Activated T-helper 17 cell treated with anti-CD3 and anti-CD28 coated beads, Interleukin-2, amount 50 U/mL, for 72 hours (primary cell): ENCODE results near the gene CYP26B1. TPM values are rescaled to one million over a fixed set of nuclear protein-coding genes. Genes with fewer than 3 reads are reported as not detected.
"Not testable (repeated sequence)": the region's sequence is repeated elsewhere in the genome, so short reads cannot be mapped to it uniquely, and the experiment has no call there.

Experiments used
- ATAC-seq: fragments of 150-1000 bp; cut with Tn5 transposase; replicated peaks from 2 replicates; pipeline ENCODE4 v1.10.0; 2021; ENCODE audit warnings: mild to moderate bottlenecking, moderate library complexity
- H3K27ac Mint-ChIP-seq: one replicate; pipeline ENCODE4 v1.8.0; 2022; ENCODE audit warnings: mixed read lengths
- H3K27me3 Mint-ChIP-seq: one replicate; pipeline ENCODE4 v1.8.0; 2022; ENCODE audit warnings: mixed read lengths
- H3K36me3 Mint-ChIP-seq: one replicate; pipeline ENCODE4 v1.8.0; 2022; ENCODE audit warnings: low read depth, mild to moderate bottlenecking, mixed read lengths
- H3K4me1 Mint-ChIP-seq: one replicate; pipeline ENCODE4 v1.8.0; 2022; ENCODE audit warnings: mixed read lengths
- H3K4me3 Mint-ChIP-seq: one replicate; pipeline ENCODE4 v1.8.0; 2022; ENCODE audit warnings: mild to moderate bottlenecking, mixed read lengths
- H3K9me3 Mint-ChIP-seq: one replicate; pipeline ENCODE4 v1.8.0; 2022; ENCODE audit warnings: mixed read lengths
- total RNA-seq, 2 donors: library from RNA; stranded (reverse); gene quantifications; one replicate each; pipeline ENCODE4 v1.2.3, GENCODE V29; 2022

Gene CYP26B1
- total RNA-seq, 2 donors from 2014 or later: 0.05 TPM; not detected in 1

GRCh38 chr2:72103690-72104089 lies 44.0 kb downstream of the CYP26B1 start:
- no peak for ATAC-seq
- Mint-ChIP-seq H3K4me3 (no peak overlapping the region), H3K36me3 (no peaks in the 10 kb centered on the region), H3K9me3 (no peaks in the 10 kb centered on the region), H3K27ac (no peak overlapping the region), H3K4me1 (no peaks in the 10 kb centered on the region), H3K27me3 (peaks cover 40% of the 10 kb centered on the region)

- no peaks in the 10 kb centered on the region for H3K9me3 Mint-ChIP-seq
- H3K27me3 Mint-ChIP-seq: peaks cover 39% of the 10 kb centered on the region
- ATAC-seq: no peak
- H3K36me3 Mint-ChIP-seq: no peaks in the 10 kb centered on the region
- no peaks in the 10 kb centered on the region for H3K4me1 Mint-ChIP-seq
- H3K4me3 Mint-ChIP-seq: no peak overlapping the region
- no peak overlapping the region for H3K27ac Mint-ChIP-seq
Measured at GRCh38 chr2:72103161-72103560, 44.5 kb downstream of the CYP26B1 start.

GRCh38 chr2:72098935-72099334 lies 48.7 kb downstream of the CYP26B1 start:
- Mint-ChIP-seq H3K4me3 (no peak overlapping the region), H3K4me1 (no peaks in the 10 kb centered on the region), H3K27me3 (peaks cover 23% of the 10 kb centered on the region), H3K9me3 (no peaks in the 10 kb centered on the region), H3K36me3 (no peaks in the 10 kb centered on the region), H3K27ac (no peak overlapping the region)
- ATAC-seq: no peak

DNA sequence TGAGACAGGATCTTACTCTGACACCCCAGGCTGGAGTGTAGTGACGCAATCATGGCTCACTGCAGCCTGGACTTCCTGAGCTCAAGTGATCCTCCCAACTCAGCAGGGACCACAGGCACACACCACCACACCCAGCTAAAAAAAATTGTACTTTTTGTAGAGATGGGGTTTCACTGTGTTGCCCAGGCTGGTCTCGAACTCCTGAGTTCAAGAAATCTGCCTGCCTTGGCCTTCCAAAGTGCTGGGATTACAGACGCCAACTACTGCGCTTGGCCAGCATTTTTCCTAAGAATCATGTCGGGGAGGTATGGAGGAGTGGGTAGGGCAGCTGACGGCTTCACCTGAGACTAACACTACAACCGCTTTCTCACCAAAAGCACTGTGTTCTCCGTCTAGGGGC lies 50.4 kb downstream of the CYP26B1 start:
- no peaks in the 10 kb centered on the region for H3K4me1 Mint-ChIP-seq
- H3K9me3 Mint-ChIP-seq: no peaks in the 10 kb centered on the region
- H3K27me3 Mint-ChIP-seq: peaks cover 16% of the 10 kb centered on the region
- no peak overlapping the region for H3K27ac Mint-ChIP-seq
- H3K4me3 Mint-ChIP-seq: no peak overlapping the region
- no peaks in the 10 kb centered on the region for H3K36me3 Mint-ChIP-seq
- no peak for ATAC-seq

DNA sequence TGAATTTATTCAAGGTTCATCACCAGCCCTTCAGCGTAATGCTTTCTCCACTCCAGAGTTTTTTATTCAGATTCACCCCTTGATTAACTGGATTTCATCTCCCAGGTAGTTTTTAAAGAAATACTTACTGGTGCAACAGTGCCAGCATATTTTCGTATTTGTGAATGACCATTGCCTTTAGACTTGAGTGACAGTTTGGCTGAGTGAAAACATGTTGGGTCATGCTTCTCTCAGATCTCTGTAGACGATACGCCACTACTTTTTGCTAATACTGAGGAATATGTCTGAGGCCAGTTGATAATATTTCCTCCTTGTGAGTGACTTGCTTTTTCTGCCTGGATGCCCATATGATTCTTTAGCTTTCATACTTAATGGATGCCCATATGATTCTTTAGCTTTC lies 51.5 kb downstream of the CYP26B1 start:
- Mint-ChIP-seq H3K27me3 (peaks cover 16% of the 10 kb centered on the region), H3K27ac (no peak overlapping the region), H3K4me1 (no peaks in the 10 kb centered on the region), H3K36me3 (no peaks in the 10 kb centered on the region), H3K9me3 (no peaks in the 10 kb centered on the region), H3K4me3 (no peak overlapping the region)
- ATAC-seq: no peak

- no peaks in the 10 kb centered on the region for H3K36me3 Mint-ChIP-seq
- no peak overlapping the region for H3K4me3 Mint-ChIP-seq
- peaks cover 16% of the 10 kb centered on the region for H3K27me3 Mint-ChIP-seq
- no peak overlapping the region for H3K27ac Mint-ChIP-seq
- peaks cover 2% of the 10 kb centered on the region for H3K4me1 Mint-ChIP-seq
- peaks cover 3% of the 10 kb centered on the region for H3K9me3 Mint-ChIP-seq
- no peak for ATAC-seq
Measured at GRCh38 chr2:72095364-72095763, 52.3 kb downstream of the CYP26B1 start.

- Mint-ChIP-seq H3K36me3 (no peaks in the 10 kb centered on the region), H3K4me1 (peaks cover 4% of the 10 kb centered on the region), H3K9me3 (peaks cover 5% of the 10 kb centered on the region), H3K27me3 (peaks cover 13% of the 10 kb centered on the region), H3K4me3 (no peak overlapping the region), H3K27ac (no peak overlapping the region)
- ATAC-seq: no peak
Measured at GRCh38 chr2:72094701-72095100, 53.0 kb downstream of the CYP26B1 start.

DNA sequence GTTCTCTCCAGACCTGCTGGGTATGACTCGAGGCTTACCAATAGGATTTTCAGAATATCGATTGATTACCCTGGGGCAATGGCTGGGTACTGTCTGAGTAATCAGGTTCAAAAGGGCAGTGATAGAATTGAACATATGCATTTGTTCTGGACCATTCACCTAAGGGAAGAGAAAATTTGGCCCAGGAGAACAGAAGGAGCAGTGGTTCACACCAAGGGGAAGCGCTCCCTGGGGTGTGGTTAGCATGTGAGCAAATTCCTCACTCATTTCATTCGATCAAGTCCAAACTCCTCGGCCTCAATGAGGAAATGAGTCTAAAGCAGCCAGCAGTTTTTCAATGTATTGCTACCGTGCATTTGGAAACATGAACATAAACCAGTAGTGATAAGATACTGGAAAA lies 55.6 kb downstream of the CYP26B1 start:
- no peak for ATAC-seq
- H3K27me3 Mint-ChIP-seq: peaks cover 4% of the 10 kb centered on the region
- H3K27ac Mint-ChIP-seq: no peak overlapping the region
- peaks cover 4% of the 10 kb centered on the region for H3K4me1 Mint-ChIP-seq
- no peak overlapping the region for H3K4me3 Mint-ChIP-seq
- H3K9me3 Mint-ChIP-seq: peaks cover 5% of the 10 kb centered on the region
- H3K36me3 Mint-ChIP-seq: no peaks in the 10 kb centered on the region

DNA sequence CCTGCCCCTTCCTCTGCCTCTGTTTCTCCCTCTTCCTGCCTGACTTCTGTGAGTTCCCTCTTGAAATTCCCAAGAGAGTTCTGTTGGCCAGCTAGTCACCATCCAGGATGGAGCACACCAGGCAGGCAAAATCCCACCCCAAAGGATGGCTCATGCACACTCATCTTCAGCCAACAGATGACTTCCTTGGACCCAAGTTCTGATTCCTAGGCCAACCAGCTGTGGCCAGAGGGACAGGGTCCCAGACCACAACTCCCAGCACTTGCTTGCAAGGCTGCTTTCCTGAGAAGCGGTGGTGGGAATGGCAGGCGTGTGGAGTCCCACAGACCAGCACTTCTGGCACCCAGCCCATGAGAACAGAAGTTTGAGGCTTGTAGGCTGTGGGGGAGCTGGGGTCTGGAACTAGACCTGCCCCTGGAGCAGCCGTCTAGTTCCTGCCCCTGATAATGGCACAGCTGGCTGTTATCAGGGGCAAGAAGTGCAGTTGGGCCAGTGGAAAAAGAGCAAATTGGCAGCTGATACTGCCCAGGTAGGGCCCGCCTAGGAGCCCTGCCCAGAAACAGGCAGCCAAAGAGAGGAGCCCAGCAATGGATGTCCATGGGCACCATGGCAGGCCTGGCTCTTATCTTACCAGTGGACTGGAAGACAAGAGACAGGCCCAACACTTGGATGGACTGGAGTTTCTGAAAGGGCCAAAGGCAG lies 56.7 kb downstream of the CYP26B1 start:
- Mint-ChIP-seq H3K27me3 (peaks cover 4% of the 10 kb centered on the region), H3K4me3 (no peak overlapping the region)
- no peak for ATAC-seq

DNA sequence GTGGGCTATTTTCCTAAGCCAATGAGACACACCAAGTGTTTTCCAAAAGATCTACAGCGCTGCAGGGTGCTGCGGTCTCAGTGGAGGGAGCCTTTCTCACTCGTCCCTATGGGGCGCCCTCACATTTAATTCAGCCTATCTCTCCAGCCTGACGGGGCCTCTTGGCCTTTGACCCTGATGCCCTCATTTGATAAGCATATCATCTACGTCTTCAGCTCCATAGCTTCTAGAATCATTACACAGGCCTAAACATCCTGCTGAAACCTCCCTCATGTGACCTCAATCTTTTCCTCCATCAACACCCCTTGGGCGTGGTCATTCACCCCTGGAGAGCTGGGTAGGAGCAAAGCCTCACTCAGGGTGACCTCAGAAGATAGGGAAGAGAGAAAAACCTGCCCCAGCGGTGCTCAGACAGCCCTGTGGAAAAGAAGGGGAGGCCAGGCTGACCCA lies 57.4 kb downstream of the CYP26B1 start:
- peaks cover 4% of the 10 kb centered on the region for H3K4me1 Mint-ChIP-seq
- no peak for ATAC-seq
- H3K27me3 Mint-ChIP-seq: peaks cover 4% of the 10 kb centered on the region
- H3K9me3 Mint-ChIP-seq: peaks cover 5% of the 10 kb centered on the region
- no peaks in the 10 kb centered on the region for H3K36me3 Mint-ChIP-seq
- no peak overlapping the region for H3K4me3 Mint-ChIP-seq
- no peak overlapping the region for H3K27ac Mint-ChIP-seq

More for the DNA sequence above, 56.7 kb downstream of the CYP26B1 start:
- Mint-ChIP-seq H3K4me1 (peaks cover 4% of the 10 kb centered on the region), H3K27ac (no peak overlapping the region), H3K36me3 (no peaks in the 10 kb centered on the region), H3K9me3 (peaks cover 5% of the 10 kb centered on the region)

GRCh38 chr2:72089537-72089936 lies 58.1 kb downstream of the CYP26B1 start:
- no peak for ATAC-seq
- Mint-ChIP-seq H3K36me3 (no peaks in the 10 kb centered on the region), H3K9me3 (peaks cover 5% of the 10 kb centered on the region), H3K4me1 (peaks cover 4% of the 10 kb centered on the region), H3K4me3 (no peak overlapping the region), H3K27me3 (peaks cover 4% of the 10 kb centered on the region), H3K27ac (no peak overlapping the region)

DNA sequence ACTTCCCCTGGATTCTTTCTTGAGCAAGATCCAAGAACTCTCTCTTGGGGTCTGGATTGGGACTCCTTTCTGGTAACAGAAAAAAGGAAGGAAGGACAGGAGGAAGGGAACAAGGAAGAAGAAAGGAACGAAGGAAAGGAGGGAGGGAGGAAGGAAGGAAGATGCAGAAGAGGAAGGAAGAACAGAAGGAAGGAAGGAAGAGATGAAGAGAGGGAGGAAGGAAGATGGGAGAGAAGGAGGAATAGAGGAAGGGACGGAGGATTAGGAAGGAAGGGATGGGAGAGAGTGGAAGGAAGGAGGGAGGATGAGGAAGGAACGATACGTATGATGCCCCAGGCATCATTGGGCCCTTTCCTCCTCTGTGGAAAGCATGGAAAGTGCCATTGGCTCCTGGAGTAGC lies 58.6 kb downstream of the CYP26B1 start:
- no peak for ATAC-seq
- peaks cover 5% of the 10 kb centered on the region for H3K9me3 Mint-ChIP-seq
- no peaks in the 10 kb centered on the region for H3K36me3 Mint-ChIP-seq
- H3K27ac Mint-ChIP-seq: no peak overlapping the region
- H3K4me3 Mint-ChIP-seq: no peak overlapping the region
- H3K4me1 Mint-ChIP-seq: peaks cover 4% of the 10 kb centered on the region
- peaks cover 4% of the 10 kb centered on the region for H3K27me3 Mint-ChIP-seq

- H3K36me3 Mint-ChIP-seq, H3K27me3 Mint-ChIP-seq, H3K9me3 Mint-ChIP-seq, H3K27ac Mint-ChIP-seq, ATAC-seq, H3K4me1 Mint-ChIP-seq, H3K4me3 Mint-ChIP-seq: not testable (repeated sequence)
Measured at GRCh38 chr2:72086871-72087633, 60.6 kb downstream of the CYP26B1 start.

DNA sequence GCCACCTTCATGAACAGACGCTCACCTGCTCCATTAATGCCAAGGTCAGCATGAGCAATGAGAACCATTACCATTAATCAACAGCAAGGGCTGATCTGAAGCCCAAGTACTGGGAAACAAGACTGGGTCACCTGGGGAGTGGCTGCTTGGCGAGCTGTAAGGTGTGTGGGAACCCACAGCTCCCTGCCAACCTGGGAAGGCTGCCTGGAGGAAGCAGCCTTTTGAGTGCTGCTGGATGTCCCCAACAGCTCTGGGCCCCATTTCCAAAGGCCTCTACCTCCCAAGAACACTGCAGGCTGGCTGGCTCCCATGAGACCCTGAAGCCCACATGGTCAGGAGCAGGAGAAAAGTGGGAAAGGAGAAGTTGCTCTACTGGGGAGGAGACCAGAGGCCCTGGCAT lies 62.1 kb downstream of the CYP26B1 start:
- Mint-ChIP-seq H3K9me3 (peaks cover 3% of the 10 kb centered on the region), H3K4me1 (peaks cover 3% of the 10 kb centered on the region), H3K27me3 (peaks cover 3% of the 10 kb centered on the region), H3K27ac (no peak overlapping the region), H3K4me3 (no peak overlapping the region), H3K36me3 (no peaks in the 10 kb centered on the region)
- ATAC-seq: no peak

DNA sequence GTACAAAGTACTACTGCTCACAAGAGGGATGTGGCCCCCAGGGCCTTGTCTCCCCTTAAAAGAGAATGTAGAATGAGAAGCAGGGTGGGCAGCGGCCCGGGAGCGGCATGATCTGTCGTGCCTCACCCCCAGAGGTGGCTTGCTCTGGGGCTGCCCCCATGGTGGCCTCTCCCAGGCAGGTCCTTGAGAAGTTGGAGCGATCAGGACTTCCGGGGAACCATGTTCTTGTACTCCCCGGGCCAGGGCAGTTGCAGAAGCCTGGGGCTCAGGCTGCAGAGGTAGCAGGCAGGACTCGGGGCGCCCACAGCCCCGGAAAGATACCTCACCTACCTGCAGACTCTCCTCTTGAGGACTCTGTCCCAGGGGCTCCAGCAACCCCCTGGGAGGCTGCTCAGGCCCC lies 62.6 kb downstream of the CYP26B1 start:
- H3K4me1 Mint-ChIP-seq: no peaks in the 10 kb centered on the region
- ATAC-seq: no peak
- no peak overlapping the region for H3K4me3 Mint-ChIP-seq
- H3K27ac Mint-ChIP-seq: no peak overlapping the region
- no peaks in the 10 kb centered on the region for H3K9me3 Mint-ChIP-seq
- H3K36me3 Mint-ChIP-seq: no peaks in the 10 kb centered on the region
- H3K27me3 Mint-ChIP-seq: peaks cover 3% of the 10 kb centered on the region
